Upper lobe of left lung (tissue), 4 donors: ENCODE measurements around the gene LRP5.

Experiments used
- POLR2A ChIP-seq, 4 donors: fragments of 450-650 bp; IDR thresholded peaks; one replicate each; pipeline ENCODE4 v1.5.1; 2016 to 2017; ENCODE audit warnings: antibody characterized with exemption in 4 of 4, mild to moderate bottlenecking in 2 of 4
- POLR2AphosphoS5 ChIP-seq, 2 donors: sonication (generic); formaldehyde crosslinking; IDR thresholded peaks; one replicate each; pipeline ENCODE4 v1.5.1; 2017; ENCODE audit warnings: antibody characterized with exemption in 2 of 2

DNA sequence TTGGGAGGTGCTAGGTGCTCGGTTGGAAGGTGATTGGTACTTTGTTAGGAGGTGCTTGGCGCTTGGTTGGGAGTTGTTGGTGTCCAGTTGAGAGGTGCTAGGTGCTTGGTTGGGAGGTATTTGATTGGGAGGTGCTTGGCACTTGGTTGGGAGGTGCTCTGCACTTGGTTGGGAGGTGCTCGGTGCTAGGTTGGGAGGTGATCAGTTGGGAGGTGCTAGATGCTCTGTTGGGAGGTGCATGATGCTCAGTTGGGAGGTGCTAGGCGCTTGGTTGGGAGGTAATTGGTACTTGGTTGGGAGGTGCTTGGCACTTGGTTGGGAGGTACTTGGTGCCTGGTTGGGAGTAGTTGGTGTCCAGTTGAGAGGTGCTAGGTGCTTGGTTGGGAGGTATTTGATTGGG lies 40.2 kb downstream of the LRP5 start:
- TF ChIP-seq POLR2AphosphoS5 (IDR thresholded peaks at IDR 0.05) = no peak
- no peak for TF ChIP-seq POLR2A (IDR thresholded peaks at IDR 0.05)
